HG02938 (cell line): Measurements from ENCODE around the gene MDM1.

Experiments
- ATAC-seq: cut with Tn5 transposase; IDR thresholded peaks from one replicate; pipeline ENCODE4 v1.9.1; 2021; ENCODE audit warnings: mild to moderate bottlenecking, moderate library complexity; ENCODE audit not compliant: unreplicated experiment

Gene MDM1

GRCh38 chr12:68245180-68246021 is 86.8 kb downstream of the MDM1 start:
- no peak for ATAC-seq
